Measurements from ENCODE around the gene DHX34. TPM values are rescaled to one million over a fixed set of nuclear protein-coding genes. Genes with fewer than 3 reads are reported as not detected.
"Not testable (repeated sequence)": the region's sequence is repeated elsewhere in the genome, so short reads cannot be mapped to it uniquely, and the experiment has no call there.

DHX34 gene
- 14.1 TPM for polyA plus RNA-seq (ENCODE audit: insufficient read length)

GRCh38 chr19:47348819-47349795 is at the start of gene DHX34:
TSS of gene DHX34 (plus strand) at chr19:47349315. CDS start at chr19:47353031, 3,716 bp downstream.
- peak; percentile 98 for DNase-seq

GRCh38 chr19:47300867-47301266 is 48.2 kb upstream of the DHX34 start:
- not testable (repeated sequence) for DNase-seq

DNA sequence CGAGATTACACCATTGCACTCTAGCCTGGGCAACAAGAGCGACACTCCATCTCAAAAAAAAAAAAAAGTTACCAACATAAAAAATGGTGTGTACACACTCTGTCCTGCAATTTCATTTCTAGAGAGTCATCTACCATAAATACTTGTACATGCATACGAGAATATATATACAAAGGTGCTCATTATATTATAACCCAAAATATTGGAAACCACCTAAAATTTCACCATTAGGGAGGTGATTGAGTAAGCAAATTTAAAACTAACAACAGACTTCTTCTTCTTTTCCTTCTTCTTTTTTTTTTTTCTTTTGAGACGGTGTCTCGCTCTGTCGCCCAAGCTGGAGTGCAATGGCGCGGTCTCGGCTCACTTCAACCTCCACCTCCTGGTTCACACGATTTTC is 46.9 kb upstream of the DHX34 start:
- DNase-seq: no peak

DNA sequence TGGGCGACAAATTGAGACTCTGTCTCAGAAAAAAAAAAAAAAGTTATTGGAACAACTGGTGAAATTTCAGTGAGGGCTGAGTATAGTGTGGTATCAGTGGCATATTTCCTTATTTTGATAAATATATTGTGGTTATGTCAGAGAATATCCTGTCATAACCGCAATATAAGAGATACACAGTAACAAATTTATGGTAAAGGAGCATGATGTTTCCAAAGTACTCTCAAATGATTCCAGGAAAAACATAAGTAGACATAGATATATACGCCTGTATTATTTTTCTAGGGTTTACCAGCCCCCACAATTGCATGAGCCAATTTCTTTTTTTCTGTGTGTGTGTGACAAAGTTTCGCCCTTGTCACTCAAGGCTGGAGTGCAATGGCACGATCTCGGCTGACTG is 45.1 kb upstream of the DHX34 start:
- no peak for DNase-seq

- no peak for DNase-seq
These were observed 43.8 kb upstream of the DHX34 start for GRCh38 chr19:47305309-47305751.

- no peak for DNase-seq
These were observed 42.8 kb upstream of the DHX34 start for GRCh38 chr19:47306303-47306702.

DNA sequence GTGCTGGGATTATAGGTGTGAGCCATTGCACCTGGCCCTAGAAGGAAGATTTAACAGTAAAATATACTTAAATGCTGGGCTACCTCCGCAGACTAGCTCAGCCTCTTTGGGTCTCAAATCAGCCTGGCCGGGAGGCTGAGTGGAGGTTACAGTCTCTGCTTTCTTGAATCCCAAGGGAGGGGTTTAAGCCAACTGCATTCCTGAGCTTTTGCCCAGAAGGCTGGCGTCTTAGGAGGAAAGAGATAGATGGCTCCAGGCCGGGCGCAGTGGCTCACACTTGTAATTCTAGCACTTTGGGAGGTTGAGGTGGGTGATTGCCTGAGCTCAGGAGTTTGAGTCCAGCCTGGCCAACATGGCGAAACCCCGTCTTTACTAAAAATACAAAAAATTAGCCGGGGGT is 40.1 kb upstream of the DHX34 start:
- DNase-seq: no peak

- no peak for DNase-seq
These were observed 39.5 kb upstream of the DHX34 start, which contains the start of gene C5AR1 for GRCh38 chr19:47309608-47310007. TSS of gene C5AR1 (plus strand) at chr19:47309861. CDS start at chr19:47309896, 35 bp downstream.

- no peak for DNase-seq
These were observed 38.8 kb upstream of the DHX34 start for GRCh38 chr19:47310323-47310722.

GRCh38 chr19:47310819-47311218 is 38.3 kb upstream of the DHX34 start:
- DNase-seq: no peak

- DNase-seq: no peak
These were observed 36.6 kb upstream of the DHX34 start for GRCh38 chr19:47312366-47313006.

GRCh38 chr19:47313754-47314295 is 35.3 kb upstream of the DHX34 start:
- DNase-seq: no peak

- DNase-seq: no peak
These were observed 33.8 kb upstream of the DHX34 start for GRCh38 chr19:47315125-47315821.

GRCh38 chr19:47316513-47316912 is 32.6 kb upstream of the DHX34 start:
- DNase-seq: no peak

- no peak for DNase-seq
These were observed 28.9 kb upstream of the DHX34 start for GRCh38 chr19:47319923-47320871.

DNA sequence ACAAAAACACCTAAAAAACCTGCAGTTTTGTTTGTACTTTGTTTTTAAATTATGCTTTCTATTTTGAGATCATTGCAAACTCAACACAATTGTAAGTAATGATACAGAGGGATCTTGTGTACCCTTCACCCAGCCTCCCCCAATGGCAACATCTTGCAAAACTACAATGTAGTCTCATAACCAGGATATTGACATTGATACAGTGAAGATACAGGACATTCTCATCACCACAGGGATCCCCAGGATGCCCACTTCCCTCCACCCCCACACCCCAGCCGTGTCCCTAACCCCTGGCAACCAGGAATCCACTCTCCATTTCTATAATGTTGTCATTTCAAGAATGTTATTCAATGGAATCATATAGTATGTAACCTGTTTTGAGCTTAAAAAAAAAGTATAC is 27.5 kb upstream of the DHX34 start:
- DNase-seq: no peak

DNA sequence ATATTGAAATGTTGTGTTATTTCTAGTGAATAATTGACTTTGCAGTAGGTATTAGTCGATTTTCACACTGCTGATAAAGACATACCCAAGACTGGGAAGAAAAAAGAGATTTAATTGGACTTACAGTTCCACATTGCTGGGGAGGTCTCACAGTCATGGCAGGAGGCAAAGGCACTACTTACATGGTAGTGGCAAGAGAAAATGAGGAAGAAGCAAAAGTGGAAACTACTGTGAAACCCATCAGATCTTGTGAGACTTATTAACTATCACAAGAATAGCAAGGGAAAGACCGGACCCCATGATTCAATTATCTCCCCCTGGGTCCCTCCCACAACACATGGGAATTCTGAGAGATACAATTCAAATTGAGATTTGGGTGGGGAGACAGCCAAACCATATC is 27.1 kb upstream of the DHX34 start:
- DNase-seq: no peak

DNA sequence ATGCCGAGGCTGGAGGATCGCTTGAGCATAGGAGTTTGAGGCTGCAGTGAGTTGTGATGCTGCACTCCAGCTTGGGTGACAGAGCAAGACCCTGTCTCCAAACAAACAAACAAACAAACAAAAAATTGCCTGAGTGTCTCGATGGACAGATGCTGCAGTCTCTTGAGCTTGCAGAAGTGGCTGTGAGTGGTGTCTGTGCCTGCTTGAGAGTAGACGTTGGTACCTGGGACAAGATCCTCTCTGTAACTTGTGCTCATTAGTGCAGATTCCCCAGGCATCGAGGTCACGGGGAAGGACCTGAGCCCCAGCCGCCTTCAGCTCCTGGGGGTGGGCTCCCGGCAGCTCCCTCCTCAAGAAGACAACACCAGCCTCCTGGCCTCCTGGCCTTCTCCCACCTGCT is 25.7 kb upstream of the DHX34 start:
- no peak for DNase-seq

- DNase-seq: no peak
These were observed 25.2 kb upstream of the DHX34 start for GRCh38 chr19:47323872-47324271.

DNA sequence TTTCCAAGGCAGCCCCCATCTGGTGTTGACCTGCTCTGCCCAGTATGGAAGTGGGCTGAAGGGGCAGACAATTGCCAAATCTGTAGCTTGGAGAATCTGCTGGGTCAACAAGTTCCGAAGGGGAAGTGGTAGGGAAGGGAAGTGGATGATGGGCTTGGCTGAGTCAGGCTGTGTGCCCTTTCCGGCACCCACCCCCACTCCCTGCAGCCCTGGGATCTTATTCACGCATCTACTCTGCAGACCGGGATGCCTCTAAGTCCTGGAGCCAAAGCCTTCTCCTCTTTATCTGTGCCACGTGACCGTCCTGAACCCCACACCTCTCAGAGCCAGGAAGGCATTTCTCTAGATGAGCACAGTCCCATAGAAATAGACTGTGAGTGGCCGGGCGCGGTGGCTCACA is 24.6 kb upstream of the DHX34 start:
- DNase-seq: no peak

DNA sequence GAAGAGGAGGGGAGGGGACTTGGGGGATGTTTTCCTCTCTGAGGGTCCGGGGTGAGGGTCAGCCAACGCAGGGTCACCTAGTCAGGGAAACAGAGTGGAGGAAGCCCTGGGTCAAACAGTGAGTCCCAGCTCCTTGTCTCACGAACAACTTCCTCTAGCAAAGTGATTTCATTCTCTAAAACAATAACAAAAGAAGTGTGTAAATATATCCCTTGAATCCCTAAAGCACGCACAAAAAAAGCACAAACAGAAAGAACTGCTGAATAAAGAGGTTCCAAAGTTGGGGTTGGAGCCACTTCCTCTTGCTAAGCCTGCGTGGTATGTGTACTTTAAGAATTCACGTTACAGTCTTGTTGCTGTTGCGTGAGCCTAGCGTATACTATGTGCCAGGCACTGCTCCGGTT is 18.6 kb upstream of the DHX34 start:
- DNase-seq: no peak

- DNase-seq: no peak
These were observed 17.6 kb upstream of the DHX34 start for GRCh38 chr19:47331490-47331889.
